HepG2 (cell line): ENCODE measurements around the gene TMEM204. TPM values are rescaled to one million over a fixed set of nuclear protein-coding genes. Genes with fewer than 3 reads are reported as not detected.

Experiments
- ARNT2 ChIP-seq: sonication (generic); formaldehyde crosslinking; IDR thresholded peaks from 2 replicates; pipeline ENCODE4 v1.8.0; 2022; ENCODE audit warnings: mild to moderate bottlenecking, low read depth, missing genetic modification reagents, moderate library complexity
- CAMTA2 ChIP-seq: sonication (generic); formaldehyde crosslinking; IDR thresholded peaks from 2 replicates; pipeline ENCODE4 v1.4.0; 2020; ENCODE audit warnings: mild to moderate bottlenecking, missing genetic modification reagents, borderline replicate concordance
- NONO ChIP-seq, 2 experiments: fragments of 450-650 bp in 1 of 2; sonication (generic) in 1 of 2; formaldehyde crosslinking in 1 of 2; IDR thresholded peaks in 1 of 2; conservative IDR thresholded peaks in 1 of 2; 2 replicates each; pipeline versions ENCODE4 v1.6.1 to v1.8.0; 2017 to 2022; ENCODE audit warnings: mild to moderate bottlenecking in 1 of 2, missing genetic modification reagents in 1 of 2, moderate library complexity in 1 of 2
- RBM39 ChIP-seq: fragments of 200-400 bp; formaldehyde crosslinking; IDR thresholded peaks from one replicate; pipeline ENCODE4 v1.6.1; 2018; ENCODE audit warnings: antibody characterized with exemption, mild to moderate bottlenecking, low read depth, low read length; ENCODE audit not compliant: poor library complexity, severe bottlenecking
- ZKSCAN1 ChIP-seq: fragments of 150-350 bp; IDR thresholded peaks from 2 replicates; pipeline ENCODE4 v1.6.1; 2014; ENCODE audit warnings: low read length
- polyA plus RNA-seq, 8 experiments: library from polyadenylated mRNA; depleted of rRNA in 3 of 8; stranded (reverse) in 7 of 8; unstranded in 1 of 8; fragments of >200 nt; fragmentation: Illumina TruSeq in 4 of 8; extraction: Trizol in 4 of 8; gene quantifications; 2 replicates each; pipeline versions ENCODE4 v1.2.1 to v1.2.3, GENCODE V29; 2011 to 2016; ENCODE audit warnings: low read depth in 4 of 8, missing spikeins in 1 of 8, mixed read lengths in 1 of 8; ENCODE audit not compliant: insufficient read depth in 1 of 8
- total RNA-seq, 5 experiments: library from RNA; depleted of rRNA; stranded (reverse); fragments of >200 nt; fragmentation: Illumina TruSeq; extraction: Trizol; gene quantifications; 2 replicates each; pipeline ENCODE4 v1.2.3, GENCODE V29; 2016; ENCODE audit warnings: low read depth in 1 of 5
- TF ChIP-seq, protein P1 (sequence below): sonication (generic); formaldehyde crosslinking; IDR thresholded peaks from 2 replicates; pipeline ENCODE4 v1.5.1; 2020; ENCODE audit warnings: mild to moderate bottlenecking, missing genetic modification reagents, borderline replicate concordance
- TF ChIP-seq, protein P2 (sequence below): sonication (generic); formaldehyde crosslinking; IDR thresholded peaks from 2 replicates; pipeline ENCODE4 v1.8.1; 2022; ENCODE audit warnings: mild to moderate bottlenecking, missing genetic modification reagents
- TF ChIP-seq, protein P3 (sequence below): sonication (generic); formaldehyde crosslinking; conservative IDR thresholded peaks from 2 replicates; pipeline ENCODE4 v1.5.0; 2020; ENCODE audit warnings: missing genetic modification reagents
- TF ChIP-seq, protein P4 (sequence below): sonication (generic); formaldehyde crosslinking; IDR thresholded peaks from 2 replicates; pipeline ENCODE4 v1.8.1; 2023; ENCODE audit warnings: mild to moderate bottlenecking, missing genetic modification reagents
- TF ChIP-seq, protein P5 (sequence below): sonication (generic); formaldehyde crosslinking; IDR thresholded peaks from 2 replicates; pipeline ENCODE4 v1.8.0; 2022; ENCODE audit warnings: mild to moderate bottlenecking, missing genetic modification reagents, moderate library complexity

Gene TMEM204
- total and polyA plus RNA-seq, 2 of the 13 experiments (the other 11 are each of a cell fraction or from before 2014, with no cell fraction given) = not detected

DNA sequence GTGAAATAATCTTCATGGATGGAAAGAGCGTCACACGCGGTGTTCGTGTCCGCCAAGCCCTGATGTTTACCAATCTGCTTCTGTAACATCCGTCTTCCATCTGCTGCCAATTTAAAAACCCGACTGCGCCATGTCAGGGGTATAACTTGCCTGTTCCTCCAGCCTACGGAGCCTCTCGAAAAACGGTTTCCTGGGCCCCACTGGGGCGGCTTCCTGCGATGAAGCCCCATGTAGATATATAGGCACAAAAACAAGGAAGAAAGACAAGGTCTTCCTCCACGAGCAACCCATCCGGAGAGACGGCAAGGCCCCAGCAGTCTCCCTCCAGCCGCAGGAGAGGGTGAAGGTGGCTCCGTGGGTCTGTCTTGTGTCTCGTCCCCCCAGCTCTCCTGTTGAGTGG is 44.8 kb upstream of the TMEM204 start, which contains the start of gene PTX4 (continued):
- TF ChIP-seq, protein P1, sequence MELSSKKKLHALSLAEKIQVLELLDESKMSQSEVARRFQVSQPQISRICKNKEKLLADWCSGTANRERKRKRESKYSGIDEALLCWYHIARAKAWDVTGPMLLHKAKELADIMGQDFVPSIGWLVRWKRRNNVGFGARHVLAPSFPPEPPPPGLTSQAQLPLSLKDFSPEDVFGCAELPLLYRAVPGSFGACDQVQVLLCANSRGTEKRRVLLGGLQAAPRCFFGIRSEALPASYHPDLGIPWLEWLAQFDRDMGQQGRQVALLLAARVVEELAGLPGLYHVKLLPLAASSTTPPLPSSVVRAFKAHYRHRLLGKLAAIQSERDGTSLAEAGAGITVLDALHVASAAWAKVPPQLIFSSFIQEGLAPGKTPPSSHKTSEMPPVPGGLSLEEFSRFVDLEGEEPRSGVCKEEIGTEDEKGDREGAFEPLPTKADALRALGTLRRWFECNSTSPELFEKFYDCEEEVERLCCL (CRISPR knock-in tag) = no peak
- TF ChIP-seq ARNT2 (CRISPR knock-in tag) = no peak
- TF ChIP-seq ZKSCAN1 = no peak
- TF ChIP-seq, protein P2, sequence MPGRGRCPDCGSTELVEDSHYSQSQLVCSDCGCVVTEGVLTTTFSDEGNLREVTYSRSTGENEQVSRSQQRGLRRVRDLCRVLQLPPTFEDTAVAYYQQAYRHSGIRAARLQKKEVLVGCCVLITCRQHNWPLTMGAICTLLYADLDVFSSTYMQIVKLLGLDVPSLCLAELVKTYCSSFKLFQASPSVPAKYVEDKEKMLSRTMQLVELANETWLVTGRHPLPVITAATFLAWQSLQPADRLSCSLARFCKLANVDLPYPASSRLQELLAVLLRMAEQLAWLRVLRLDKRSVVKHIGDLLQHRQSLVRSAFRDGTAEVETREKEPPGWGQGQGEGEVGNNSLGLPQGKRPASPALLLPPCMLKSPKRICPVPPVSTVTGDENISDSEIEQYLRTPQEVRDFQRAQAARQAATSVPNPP (CRISPR knock-in tag) = no peak
- TF ChIP-seq NONO (IDR thresholded peaks at IDR 0.05) = no peak
- TF ChIP-seq NONO (CRISPR knock-in tag; conservative IDR thresholded peaks at IDR 0.05) = no peak
- no peak for TF ChIP-seq RBM39
- TF ChIP-seq, protein P3, sequence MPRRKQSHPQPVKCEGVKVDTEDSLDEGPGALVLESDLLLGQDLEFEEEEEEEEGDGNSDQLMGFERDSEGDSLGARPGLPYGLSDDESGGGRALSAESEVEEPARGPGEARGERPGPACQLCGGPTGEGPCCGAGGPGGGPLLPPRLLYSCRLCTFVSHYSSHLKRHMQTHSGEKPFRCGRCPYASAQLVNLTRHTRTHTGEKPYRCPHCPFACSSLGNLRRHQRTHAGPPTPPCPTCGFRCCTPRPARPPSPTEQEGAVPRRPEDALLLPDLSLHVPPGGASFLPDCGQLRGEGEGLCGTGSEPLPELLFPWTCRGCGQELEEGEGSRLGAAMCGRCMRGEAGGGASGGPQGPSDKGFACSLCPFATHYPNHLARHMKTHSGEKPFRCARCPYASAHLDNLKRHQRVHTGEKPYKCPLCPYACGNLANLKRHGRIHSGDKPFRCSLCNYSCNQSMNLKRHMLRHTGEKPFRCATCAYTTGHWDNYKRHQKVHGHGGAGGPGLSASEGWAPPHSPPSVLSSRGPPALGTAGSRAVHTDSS = no peak
- TF ChIP-seq, protein P4, sequence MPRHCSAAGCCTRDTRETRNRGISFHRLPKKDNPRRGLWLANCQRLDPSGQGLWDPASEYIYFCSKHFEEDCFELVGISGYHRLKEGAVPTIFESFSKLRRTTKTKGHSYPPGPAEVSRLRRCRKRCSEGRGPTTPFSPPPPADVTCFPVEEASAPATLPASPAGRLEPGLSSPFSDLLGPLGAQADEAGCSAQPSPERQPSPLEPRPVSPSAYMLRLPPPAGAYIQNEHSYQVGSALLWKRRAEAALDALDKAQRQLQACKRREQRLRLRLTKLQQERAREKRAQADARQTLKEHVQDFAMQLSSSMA = no peak
- no peak for TF ChIP-seq CAMTA2
- TF ChIP-seq, protein P5, sequence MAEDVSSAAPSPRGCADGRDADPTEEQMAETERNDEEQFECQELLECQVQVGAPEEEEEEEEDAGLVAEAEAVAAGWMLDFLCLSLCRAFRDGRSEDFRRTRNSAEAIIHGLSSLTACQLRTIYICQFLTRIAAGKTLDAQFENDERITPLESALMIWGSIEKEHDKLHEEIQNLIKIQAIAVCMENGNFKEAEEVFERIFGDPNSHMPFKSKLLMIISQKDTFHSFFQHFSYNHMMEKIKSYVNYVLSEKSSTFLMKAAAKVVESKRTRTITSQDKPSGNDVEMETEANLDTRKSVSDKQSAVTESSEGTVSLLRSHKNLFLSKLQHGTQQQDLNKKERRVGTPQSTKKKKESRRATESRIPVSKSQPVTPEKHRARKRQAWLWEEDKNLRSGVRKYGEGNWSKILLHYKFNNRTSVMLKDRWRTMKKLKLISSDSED (CRISPR knock-in tag) = no peak
